Stimulated activated CD8-positive, alpha-beta memory T cell treated with anti-CD3 and anti-CD28 coated beads, Interleukin-12 subunit alpha, Interleukin-12 subunit beta, amount 100 ng/mL, for 24 hours (primary cell): ENCODE measurements around the gene LRATD1.
"Not testable (repeated sequence)": the region's sequence is repeated elsewhere in the genome, so short reads cannot be mapped to it uniquely, and the experiment has no call there.

ENCODE experiments used
- DNase-seq: peaks from one replicate; pipeline ENCODE4 v3.0.0-alpha.2; 2020; ENCODE audit errors: extremely low read depth

Gene LRATD1

GRCh38 chr2:14632133-14632936 lies at the start of gene LRATD1:
LRATD1 (plus strand) TSS chr2:14632717; CDS start chr2:14633980, 1,263 bp downstream.
- no peak for DNase-seq

DNA sequence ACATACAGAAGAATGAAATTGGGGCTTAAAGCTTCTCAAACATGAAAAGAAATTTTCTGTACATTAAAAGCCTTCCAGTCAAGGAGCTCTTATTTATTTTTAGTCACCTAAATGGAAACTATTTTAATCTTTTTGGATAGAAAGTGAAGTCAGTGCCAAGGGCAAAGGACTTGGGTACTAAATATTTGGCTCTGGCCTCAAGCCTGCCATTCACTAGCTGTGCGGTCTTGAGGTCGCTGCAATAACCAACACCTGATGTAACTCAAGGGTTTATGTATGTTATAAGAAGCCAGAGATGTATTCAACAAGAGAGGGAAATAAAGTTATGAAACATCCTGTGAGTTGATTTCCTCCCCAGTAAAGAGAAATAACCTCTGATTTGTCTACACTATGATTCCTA lies 49.5 kb upstream of the LRATD1 start:
- no peak for DNase-seq

GRCh38 chr2:14583802-14584201 lies 48.7 kb upstream of the LRATD1 start:
- DNase-seq, result no peak

DNA sequence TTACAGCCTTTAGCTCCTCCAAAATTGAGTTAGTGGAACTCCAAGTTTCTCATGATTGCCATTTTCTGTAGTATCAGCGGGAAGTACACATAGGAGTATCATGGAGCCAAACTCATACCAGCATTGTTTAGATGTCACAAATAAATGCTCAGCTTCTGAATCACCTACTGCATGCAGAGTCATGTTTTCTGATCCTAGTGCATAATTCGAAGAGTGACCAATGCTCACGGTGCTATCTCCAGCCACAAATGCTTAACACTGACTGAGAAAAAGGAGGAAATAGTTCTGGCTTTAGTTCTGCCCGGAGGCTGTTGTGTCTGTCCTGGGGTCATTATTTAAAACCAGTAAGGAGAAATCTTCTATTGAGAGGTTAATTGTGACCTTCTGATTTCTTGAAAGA lies 45.4 kb upstream of the LRATD1 start:
- DNase-seq, result no peak

DNA sequence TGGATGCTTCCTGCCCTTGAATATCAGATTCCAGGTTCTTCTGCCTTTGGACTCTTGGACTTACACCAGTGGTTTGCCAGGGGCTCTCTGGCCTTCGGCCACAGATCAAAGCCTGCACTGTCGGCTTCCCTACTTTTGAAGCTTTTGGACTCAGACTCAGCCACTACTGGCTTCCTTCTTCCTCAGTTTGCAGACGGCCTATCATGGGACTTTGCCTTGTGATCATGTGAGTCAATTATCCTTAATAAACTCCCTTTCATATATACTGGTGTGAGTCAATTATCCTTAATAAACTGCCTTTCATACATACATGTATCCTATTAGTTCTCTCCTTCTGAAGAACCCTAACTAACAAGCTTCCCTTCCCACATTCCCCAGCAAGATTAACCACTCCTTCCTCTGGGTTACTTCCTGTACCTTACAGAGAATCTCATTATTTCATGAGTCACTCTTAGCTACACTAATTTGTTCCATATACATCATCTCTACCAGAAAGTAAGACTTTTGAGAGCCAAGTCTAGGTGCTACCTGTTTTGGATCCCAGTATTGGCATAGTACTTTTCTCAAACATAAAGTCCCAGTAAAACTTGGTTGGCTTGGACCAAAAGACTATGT lies 31.3 kb upstream of the LRATD1 start:
- no peak for DNase-seq

- DNase-seq, result no peak
These were observed 30.2 kb upstream of the LRATD1 start for GRCh38 chr2:14602309-14602708.

- DNase-seq, result no peak
These were observed 28.8 kb upstream of the LRATD1 start for GRCh38 chr2:14603676-14604075.

DNA sequence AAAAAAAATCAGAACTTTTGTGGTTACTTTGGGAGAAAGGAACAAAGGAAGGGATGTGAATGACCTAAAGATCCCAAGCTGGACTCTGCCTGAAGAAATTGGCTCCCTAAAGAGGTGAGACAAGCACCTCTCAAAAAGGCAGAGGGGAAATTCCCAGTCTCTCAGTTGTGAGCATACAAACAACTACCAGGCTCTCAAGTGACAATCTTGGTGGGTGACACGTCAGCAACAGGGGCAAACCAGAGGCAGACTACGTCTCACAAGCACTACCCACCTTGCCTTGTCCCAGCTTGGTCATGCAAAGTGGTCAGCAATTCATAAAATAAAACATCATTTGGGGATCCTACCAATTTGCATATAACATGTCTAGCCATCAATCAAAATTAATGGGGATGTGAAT lies 24.3 kb upstream of the LRATD1 start:
- DNase-seq, result no peak

DNA sequence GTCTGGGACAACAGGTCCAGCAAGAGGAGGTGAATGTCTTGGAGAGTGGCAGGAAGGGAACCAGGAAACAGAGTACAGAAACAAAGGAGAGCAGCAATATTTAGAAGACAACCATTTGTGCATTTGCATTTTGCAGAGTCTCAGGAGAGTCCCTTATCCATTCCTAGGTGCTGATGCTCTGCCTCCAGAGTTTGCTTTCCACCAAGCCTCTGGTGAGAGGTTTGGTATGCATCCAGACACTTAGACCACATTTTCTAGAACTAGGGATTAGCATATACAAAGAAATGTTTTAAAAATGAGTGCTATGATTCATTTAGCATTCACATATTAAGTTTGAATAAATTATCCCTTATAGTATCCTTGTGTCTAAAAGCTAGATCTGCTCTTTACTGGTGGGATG lies 18.5 kb upstream of the LRATD1 start:
- no peak for DNase-seq

- DNase-seq, result no peak
These were observed 17.4 kb upstream of the LRATD1 start for GRCh38 chr2:14615121-14615520.

GRCh38 chr2:14615760-14616159 lies 16.8 kb upstream of the LRATD1 start:
- no peak for DNase-seq

- DNase-seq, result no peak
These were observed 16.2 kb upstream of the LRATD1 start for GRCh38 chr2:14616342-14616741.

GRCh38 chr2:14616950-14617349 lies 15.6 kb upstream of the LRATD1 start:
- DNase-seq, result no peak

DNA sequence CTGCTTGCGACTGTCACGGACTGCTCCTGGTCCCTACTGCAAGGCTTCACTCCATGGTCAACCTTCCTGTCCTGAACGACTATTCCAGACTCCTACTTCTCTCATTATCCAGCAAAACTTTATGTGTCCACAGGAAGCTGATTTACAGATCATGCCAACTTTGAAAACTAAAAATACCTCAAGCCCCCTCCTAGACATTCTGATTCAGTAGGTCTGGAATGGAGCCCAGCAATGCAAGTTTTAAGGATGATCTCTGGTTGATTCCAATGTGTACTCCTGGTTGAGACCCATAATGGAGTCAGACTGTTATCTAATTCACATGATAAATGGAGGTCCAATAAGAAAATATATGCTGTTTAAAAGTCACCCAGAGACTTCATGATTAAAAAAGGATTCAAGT lies 13.1 kb upstream of the LRATD1 start:
- DNase-seq, result no peak

GRCh38 chr2:14621114-14621513 lies 11.4 kb upstream of the LRATD1 start:
- no peak for DNase-seq

GRCh38 chr2:14621906-14622549 lies 10.5 kb upstream of the LRATD1 start:
- no peak for DNase-seq

DNA sequence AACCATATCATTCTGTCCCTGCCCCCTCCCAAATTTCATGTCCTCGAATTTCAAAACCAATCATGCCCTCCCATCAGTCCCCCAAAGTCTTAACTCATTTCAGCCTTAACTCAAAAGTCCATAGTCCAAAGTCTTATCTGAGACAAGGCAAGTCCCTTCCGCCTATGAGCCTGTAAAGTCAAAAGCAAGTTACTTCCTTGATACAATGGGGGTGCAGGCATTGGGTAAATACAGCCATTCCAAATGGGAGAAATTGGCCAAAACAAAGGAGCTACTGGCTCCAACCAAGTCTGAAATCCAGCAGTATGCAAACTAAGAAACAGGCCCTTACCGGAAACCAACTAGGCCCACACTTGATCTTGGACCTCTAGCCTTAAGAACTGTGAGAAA lies 10.0 kb upstream of the LRATD1 start:
- DNase-seq, result not testable (repeated sequence)

DNA sequence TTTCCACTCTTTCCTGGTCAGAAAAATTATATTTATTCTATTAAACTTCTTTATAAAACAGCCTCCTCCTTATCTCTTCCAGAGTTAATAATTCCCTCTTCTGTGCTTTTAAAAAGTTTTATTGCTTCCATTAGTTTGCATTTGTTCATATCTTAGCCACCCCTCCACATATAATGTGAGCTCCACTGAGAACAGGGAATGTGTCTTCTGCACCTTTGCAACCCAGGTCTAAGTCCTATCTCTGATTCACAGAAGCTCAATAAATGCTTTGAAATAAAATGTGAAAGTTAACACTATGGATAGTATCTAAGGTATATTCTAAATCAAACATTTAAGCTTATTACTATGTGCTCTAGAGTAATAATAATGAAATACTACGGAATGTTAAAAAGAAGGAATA lies 9.3 kb upstream of the LRATD1 start:
- no peak for DNase-seq

DNA sequence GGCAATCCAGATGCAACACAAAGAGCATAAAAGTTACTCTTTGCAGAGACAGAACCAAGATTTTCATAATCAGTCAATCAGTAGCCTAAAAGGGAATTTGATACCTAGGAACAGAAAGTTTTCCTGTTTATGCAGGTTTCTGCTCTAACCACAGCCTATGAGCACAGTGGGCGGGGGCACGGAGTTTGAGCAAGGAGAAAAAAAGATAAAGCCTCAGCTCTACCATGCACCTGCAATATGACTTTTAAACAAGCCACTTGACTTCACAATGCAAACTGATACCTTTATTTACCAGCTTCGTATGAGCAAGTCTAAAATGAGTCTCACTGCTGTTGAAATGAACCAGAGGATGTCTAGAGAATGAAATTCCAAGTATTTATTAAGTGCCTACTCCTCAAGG lies 5.6 kb upstream of the LRATD1 start:
- no peak for DNase-seq

DNA sequence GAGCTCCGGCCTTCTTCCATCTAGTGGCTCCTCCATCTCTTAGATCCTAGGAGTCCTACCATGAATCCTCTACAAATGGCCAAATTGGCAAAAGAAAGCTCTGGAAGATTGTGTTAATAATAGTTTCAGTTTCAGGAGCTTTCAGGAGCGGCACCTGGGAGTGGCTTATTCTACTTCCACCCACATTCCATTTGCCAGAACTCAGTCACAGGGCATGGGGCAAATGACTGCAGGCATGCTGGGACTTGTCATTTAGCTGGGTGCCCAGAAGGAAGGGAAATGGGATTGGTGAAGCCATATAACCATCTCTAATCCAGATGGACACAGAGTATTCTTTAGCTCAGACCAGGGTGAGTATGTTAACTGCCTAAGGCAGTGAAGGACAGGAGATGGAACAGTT lies 3.6 kb upstream of the LRATD1 start:
- no peak for DNase-seq

DNA sequence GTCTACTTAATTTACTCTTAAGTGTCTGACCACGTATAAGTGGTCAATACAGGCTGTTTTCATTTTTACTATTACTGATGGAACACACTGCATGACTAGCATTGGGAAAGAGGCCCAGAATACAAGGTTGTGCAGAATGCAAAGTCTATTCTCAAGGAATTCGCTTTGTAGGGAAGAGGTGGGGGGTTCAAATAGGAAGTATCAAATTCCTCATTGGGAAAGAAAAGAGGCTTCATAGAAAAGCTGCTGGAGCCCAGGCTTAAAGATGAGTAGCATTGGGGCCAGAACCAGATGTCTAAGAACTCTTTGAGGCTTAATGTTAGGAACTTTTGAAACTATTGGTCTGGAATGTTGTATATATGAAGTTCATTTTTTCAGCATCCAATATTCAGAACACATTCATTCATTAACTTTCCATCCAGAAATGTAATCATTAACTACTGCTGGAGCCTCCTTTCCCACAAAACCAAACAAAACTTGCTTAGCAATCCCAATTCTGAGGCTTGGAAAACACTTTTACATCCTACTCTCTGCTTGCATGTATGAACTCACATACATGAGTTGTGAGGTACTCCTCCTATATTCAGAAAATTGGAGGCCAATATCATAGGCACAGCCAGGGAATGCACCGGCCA lies 994 bp upstream of the LRATD1 start:
- no peak for DNase-seq

- DNase-seq, result no peak
These were observed 544 bp downstream of the LRATD1 start for GRCh38 chr2:14633061-14633460.
